Neural cell (in vitro differentiated cells): ENCODE measurements around the gene NISCH. TPM values are rescaled to one million over a fixed set of nuclear protein-coding genes. Genes with fewer than 3 reads are reported as not detected.

Source experiments
- H2AFZ ChIP-seq: fragments of 200-600, 300-800 bp; sonication (generic), shearing (Covaris generic); 2 replicates; pipeline ENCODE4 v1.6.0; 2014; ENCODE audit warnings: low read depth, mild to moderate bottlenecking, antibody characterized with exemption, low read length, moderate library complexity
- H3F3A ChIP-seq: fragments of 200-600 bp; shearing (Covaris generic); 2 replicates; pipeline ENCODE4 v1.6.1; 2016; ENCODE audit warnings: mild to moderate bottlenecking, moderate library complexity, mixed read lengths, antibody characterized with exemption, low read length; ENCODE audit not compliant: insufficient read depth, poor library complexity, severe bottlenecking
- H3K27ac ChIP-seq: fragments of 200-600, 300-800 bp; sonication (generic), shearing (Covaris generic); 2 replicates; pipeline ENCODE4 v1.5.1; 2014; ENCODE audit warnings: mild to moderate bottlenecking, low read length, moderate library complexity
- H3K27me3 ChIP-seq: fragments of 300-800, 200-600 bp; sonication (generic), shearing (Covaris generic); 2 replicates; pipeline ENCODE4 v1.6.0; 2014; ENCODE audit warnings: mild to moderate bottlenecking, low read depth, low read length, moderate library complexity; ENCODE audit not compliant: insufficient read depth
- H3K36me3 ChIP-seq: fragments of 300-800, 200-600 bp; sonication (generic), shearing (Covaris generic); 2 replicates; pipeline ENCODE4 v1.5.1; 2014; ENCODE audit warnings: mild to moderate bottlenecking, antibody characterized with exemption, low read length, moderate library complexity; ENCODE audit not compliant: insufficient read depth
- H3K4me2 ChIP-seq: fragments of 300-800, 200-600 bp; sonication (generic), shearing (Covaris generic); 2 replicates; pipeline ENCODE4 v1.6.0; 2014; ENCODE audit warnings: mild to moderate bottlenecking, low read length
- H3K4me3 ChIP-seq: fragments of 300-800, 200-600 bp; sonication (generic), shearing (Covaris generic); 2 replicates; pipeline ENCODE4 v1.5.1; 2014; ENCODE audit warnings: mild to moderate bottlenecking, low read length, moderate library complexity
- H3K79me2 ChIP-seq: fragments of 200-600 bp; shearing (Covaris generic); replicated peaks from 2 replicates; pipeline ENCODE4 v1.6.0; 2014; ENCODE audit warnings: mild to moderate bottlenecking, low read length, moderate library complexity; ENCODE audit not compliant: insufficient read depth
- H3K9ac ChIP-seq: fragments of 300-800, 200-600 bp; sonication (generic), shearing (Covaris generic); 2 replicates; pipeline ENCODE4 v1.6.1; 2016; ENCODE audit warnings: mild to moderate bottlenecking, low read length, mixed read lengths
- H3K9me2 ChIP-seq: fragments of 200-600 bp; shearing (Covaris generic); 2 replicates; pipeline ENCODE4 v1.6.1; 2016; ENCODE audit warnings: mild to moderate bottlenecking, low read length, mixed read lengths; ENCODE audit not compliant: insufficient read depth
- H3K9me3 ChIP-seq: fragments of 200-600, 300-800 bp; sonication (generic), shearing (Covaris generic); 2 replicates; pipeline ENCODE4 v1.6.1; 2016; ENCODE audit warnings: mild to moderate bottlenecking, mixed run types, low read length, moderate library complexity, mixed read lengths
- H4K20me1 ChIP-seq: fragments of 200-600 bp; shearing (Covaris generic); 2 replicates; pipeline ENCODE4 v1.6.1; 2016; ENCODE audit warnings: mild to moderate bottlenecking, mixed run types; ENCODE audit not compliant: insufficient read depth
- EP300 ChIP-seq: fragments of 450-650 bp; conservative IDR thresholded peaks from 2 replicates; pipeline ENCODE4 v1.6.1; 2014; ENCODE audit warnings: antibody characterized with exemption, mild to moderate bottlenecking, moderate library complexity; ENCODE audit not compliant: poor library complexity, severe bottlenecking
- EZH2 ChIP-seq: fragments of 200-600, 300-800 bp; shearing (Covaris generic), sonication (generic); IDR thresholded peaks from 2 replicates; pipeline ENCODE4 v1.6.1; 2014; ENCODE audit warnings: antibody characterized with exemption, low read length, borderline replicate concordance, mild to moderate bottlenecking; ENCODE audit not compliant: insufficient read depth, poor library complexity, severe bottlenecking
- MXI1 ChIP-seq: fragments of 450-650 bp; conservative IDR thresholded peaks from 2 replicates; pipeline ENCODE4 v1.6.1; 2014; ENCODE audit warnings: antibody characterized with exemption, mild to moderate bottlenecking; ENCODE audit not compliant: poor library complexity, severe bottlenecking
- POLR2AphosphoS5 ChIP-seq: IDR thresholded peaks from 2 replicates; pipeline ENCODE4 v1.6.1; 2012
- RAD21 ChIP-seq: fragments of 450-650 bp; conservative IDR thresholded peaks from 2 replicates; pipeline ENCODE4 v1.6.1; 2014; ENCODE audit warnings: antibody characterized with exemption, mild to moderate bottlenecking, moderate library complexity
- SMC3 ChIP-seq: fragments of 450-650 bp; conservative IDR thresholded peaks from 2 replicates; pipeline ENCODE4 v1.6.1; 2014; ENCODE audit warnings: antibody characterized with exemption, mild to moderate bottlenecking, moderate library complexity; ENCODE audit not compliant: poor library complexity
- TAF1 ChIP-seq: IDR thresholded peaks from 2 replicates; pipeline ENCODE4 v1.6.1; 2012; ENCODE audit warnings: low read depth
- polyA plus RNA-seq: library from polyadenylated mRNA; depleted of rRNA; stranded (reverse); fragments of >200 nt; gene quantifications from 2 replicates; pipeline ENCODE4 v1.2.3, GENCODE V29; 2014
- TF ChIP-seq, protein P1 (sequence below): IDR thresholded peaks from 2 replicates; pipeline ENCODE4 v1.6.1; 2012; ENCODE audit warnings: borderline replicate concordance
- TF ChIP-seq, protein P2 (sequence below): fragments of 450-650 bp; IDR thresholded peaks from 2 replicates; pipeline ENCODE4 v1.5.1; 2014; ENCODE audit warnings: antibody characterized with exemption, mild to moderate bottlenecking, moderate library complexity; ENCODE audit not compliant: poor library complexity, severe bottlenecking

Gene NISCH
- polyA plus RNA-seq, 1 donor from 2014 or later, result 88.9 TPM

DNA sequence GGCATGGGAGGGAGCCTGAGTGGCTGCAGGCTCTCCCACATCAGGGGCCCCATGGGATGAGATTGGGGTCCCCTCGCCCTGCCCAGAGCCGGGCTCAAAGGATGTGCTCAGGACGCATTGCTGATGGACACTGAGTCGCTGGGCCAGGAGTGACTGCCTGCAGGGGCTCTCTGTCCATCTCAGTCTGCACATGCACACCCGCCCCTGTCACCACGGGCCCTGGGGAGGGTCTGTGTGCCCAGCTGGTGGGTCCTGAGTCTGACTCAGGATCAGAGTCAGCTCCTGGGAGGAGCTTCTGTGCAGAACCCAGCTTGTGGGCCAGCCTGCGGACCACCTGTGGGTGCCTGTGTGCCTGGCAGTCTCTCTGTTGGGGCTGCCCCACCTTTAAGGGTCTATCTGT lies 57.9 kb downstream of the NISCH start:
- H2AFZ ChIP-seq, result no peak overlapping the region
- H3K27me3 ChIP-seq, result no peaks in the 10 kb centered on the region
- H3K9ac ChIP-seq, result no peak overlapping the region
- H3K79me2 ChIP-seq, result no peaks in the 10 kb centered on the region
- H3K36me3 ChIP-seq, result no peaks in the 10 kb centered on the region
- H3K4me3 ChIP-seq, result no peak overlapping the region
- no peak for TF ChIP-seq RAD21
- TF ChIP-seq EP300, result no peak
- TF ChIP-seq SMC3, result no peak
- no peak for TF ChIP-seq MXI1
- TF ChIP-seq, protein P1, sequence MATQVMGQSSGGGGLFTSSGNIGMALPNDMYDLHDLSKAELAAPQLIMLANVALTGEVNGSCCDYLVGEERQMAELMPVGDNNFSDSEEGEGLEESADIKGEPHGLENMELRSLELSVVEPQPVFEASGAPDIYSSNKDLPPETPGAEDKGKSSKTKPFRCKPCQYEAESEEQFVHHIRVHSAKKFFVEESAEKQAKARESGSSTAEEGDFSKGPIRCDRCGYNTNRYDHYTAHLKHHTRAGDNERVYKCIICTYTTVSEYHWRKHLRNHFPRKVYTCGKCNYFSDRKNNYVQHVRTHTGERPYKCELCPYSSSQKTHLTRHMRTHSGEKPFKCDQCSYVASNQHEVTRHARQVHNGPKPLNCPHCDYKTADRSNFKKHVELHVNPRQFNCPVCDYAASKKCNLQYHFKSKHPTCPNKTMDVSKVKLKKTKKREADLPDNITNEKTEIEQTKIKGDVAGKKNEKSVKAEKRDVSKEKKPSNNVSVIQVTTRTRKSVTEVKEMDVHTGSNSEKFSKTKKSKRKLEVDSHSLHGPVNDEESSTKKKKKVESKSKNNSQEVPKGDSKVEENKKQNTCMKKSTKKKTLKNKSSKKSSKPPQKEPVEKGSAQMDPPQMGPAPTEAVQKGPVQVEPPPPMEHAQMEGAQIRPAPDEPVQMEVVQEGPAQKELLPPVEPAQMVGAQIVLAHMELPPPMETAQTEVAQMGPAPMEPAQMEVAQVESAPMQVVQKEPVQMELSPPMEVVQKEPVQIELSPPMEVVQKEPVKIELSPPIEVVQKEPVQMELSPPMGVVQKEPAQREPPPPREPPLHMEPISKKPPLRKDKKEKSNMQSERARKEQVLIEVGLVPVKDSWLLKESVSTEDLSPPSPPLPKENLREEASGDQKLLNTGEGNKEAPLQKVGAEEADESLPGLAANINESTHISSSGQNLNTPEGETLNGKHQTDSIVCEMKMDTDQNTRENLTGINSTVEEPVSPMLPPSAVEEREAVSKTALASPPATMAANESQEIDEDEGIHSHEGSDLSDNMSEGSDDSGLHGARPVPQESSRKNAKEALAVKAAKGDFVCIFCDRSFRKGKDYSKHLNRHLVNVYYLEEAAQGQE, result no peak
- no peak for TF ChIP-seq TAF1
- no peak for TF ChIP-seq EZH2
- TF ChIP-seq, protein P2, sequence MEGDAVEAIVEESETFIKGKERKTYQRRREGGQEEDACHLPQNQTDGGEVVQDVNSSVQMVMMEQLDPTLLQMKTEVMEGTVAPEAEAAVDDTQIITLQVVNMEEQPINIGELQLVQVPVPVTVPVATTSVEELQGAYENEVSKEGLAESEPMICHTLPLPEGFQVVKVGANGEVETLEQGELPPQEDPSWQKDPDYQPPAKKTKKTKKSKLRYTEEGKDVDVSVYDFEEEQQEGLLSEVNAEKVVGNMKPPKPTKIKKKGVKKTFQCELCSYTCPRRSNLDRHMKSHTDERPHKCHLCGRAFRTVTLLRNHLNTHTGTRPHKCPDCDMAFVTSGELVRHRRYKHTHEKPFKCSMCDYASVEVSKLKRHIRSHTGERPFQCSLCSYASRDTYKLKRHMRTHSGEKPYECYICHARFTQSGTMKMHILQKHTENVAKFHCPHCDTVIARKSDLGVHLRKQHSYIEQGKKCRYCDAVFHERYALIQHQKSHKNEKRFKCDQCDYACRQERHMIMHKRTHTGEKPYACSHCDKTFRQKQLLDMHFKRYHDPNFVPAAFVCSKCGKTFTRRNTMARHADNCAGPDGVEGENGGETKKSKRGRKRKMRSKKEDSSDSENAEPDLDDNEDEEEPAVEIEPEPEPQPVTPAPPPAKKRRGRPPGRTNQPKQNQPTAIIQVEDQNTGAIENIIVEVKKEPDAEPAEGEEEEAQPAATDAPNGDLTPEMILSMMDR, result no peak
- no peak for TF ChIP-seq POLR2AphosphoS5
- no peak overlapping the region for H3K4me2 ChIP-seq
- no peaks in the 10 kb centered on the region for H3F3A ChIP-seq
- no peaks in the 10 kb centered on the region for H3K9me3 ChIP-seq
- H3K27ac ChIP-seq, result no peak overlapping the region
- H3K9me2 ChIP-seq, result no peaks in the 10 kb centered on the region
- H4K20me1 ChIP-seq, result no peaks in the 10 kb centered on the region

DNA sequence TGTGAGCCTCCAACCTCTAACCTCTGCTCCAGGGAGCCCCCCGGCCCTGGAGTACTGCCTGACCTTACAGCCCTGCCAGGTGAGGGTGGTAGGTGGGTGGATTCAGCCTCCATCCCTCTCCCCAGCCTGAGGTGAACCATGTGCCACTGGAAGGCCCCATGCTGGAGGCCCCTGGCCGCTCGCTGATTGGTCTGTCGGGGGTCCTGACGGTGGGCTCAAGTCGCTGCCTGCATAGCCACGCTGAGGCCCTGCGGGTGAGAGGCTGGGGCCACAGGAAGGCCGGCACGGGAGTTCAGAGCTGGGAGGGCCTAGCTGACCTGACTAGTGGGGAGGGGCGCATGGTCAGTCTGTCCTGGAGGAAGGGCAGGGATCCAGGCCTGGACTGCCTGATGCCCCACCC lies 59.2 kb downstream of the NISCH start:
- no peaks in the 10 kb centered on the region for H3K27me3 ChIP-seq
- no peaks in the 10 kb centered on the region for H4K20me1 ChIP-seq
- no peak for TF ChIP-seq EZH2
- no peak for TF ChIP-seq POLR2AphosphoS5
- TF ChIP-seq, protein P2, result no peak
- TF ChIP-seq TAF1, result no peak
- TF ChIP-seq SMC3, result no peak
- no peak for TF ChIP-seq MXI1
- TF ChIP-seq RAD21, result no peak
- TF ChIP-seq, protein P1, result no peak
- no peak for TF ChIP-seq EP300
- no peak overlapping the region for H3K4me3 ChIP-seq
- H3K9ac ChIP-seq, result no peak overlapping the region
- H3F3A ChIP-seq, result no peaks in the 10 kb centered on the region
- no peak overlapping the region for H3K4me2 ChIP-seq
- H3K79me2 ChIP-seq, result no peaks in the 10 kb centered on the region
- H3K9me3 ChIP-seq, result no peaks in the 10 kb centered on the region
- no peaks in the 10 kb centered on the region for H3K9me2 ChIP-seq
- H2AFZ ChIP-seq, result no peak overlapping the region
- no peaks in the 10 kb centered on the region for H3K36me3 ChIP-seq
- H3K27ac ChIP-seq, result no peak overlapping the region
